Measurements from ENCODE around the gene NDUFAF8. TPM values are rescaled to one million over a fixed set of nuclear protein-coding genes. Genes with fewer than 3 reads are reported as not detected.

NDUFAF8 gene
- polyA plus RNA-seq, 1 experiment = 181 TPM

- no peak for DNase-seq (ENCODE audit: low read depth, low spot score)
- POLR2A ChIA-PET = interaction anchor here (0.7 kb wide), 1 partner anchor 28 kb away, joined by 4 read pairs; no protein-coding TSS in a partner anchor
Measured at GRCh38 chr17:81287152-81287551, 48.0 kb downstream of the NDUFAF8 start.

DNA sequence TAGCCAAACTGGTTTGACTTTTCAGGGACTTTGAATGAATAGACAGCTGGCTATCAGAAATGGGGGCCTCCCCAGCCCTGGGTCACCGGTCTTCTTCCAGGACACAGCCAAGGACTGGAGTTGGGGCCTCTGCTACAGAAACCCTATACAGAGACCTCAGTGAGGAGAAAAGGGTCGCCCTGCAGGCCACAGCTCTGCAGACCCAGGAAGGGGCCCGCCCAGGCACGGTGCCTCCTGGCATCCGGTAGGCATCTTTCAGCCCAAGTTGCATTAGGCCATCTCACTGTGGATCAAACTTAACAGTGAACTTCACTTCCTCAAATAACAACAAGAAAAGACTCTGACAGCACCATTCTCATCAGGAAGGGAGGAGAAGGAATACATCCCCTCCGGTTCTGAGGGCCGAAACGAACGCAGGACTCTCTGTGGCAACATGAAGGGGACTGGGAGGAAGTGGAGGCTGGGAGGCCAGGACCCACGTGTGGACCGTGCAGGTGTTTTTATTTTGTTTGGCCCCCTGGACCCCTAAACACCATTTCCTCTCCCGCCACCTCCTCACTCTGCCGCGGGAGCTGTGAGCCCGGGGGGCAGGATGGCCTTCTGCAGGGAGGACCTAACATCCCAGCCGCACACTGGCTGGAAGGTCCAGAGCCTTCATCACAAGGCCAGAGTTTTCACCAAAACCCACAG, 48.8 kb downstream of the NDUFAF8 start:
- Histone ChIP-seq H3K9me3 (ENCODE audit: control insufficient read depth, insufficient read depth, low read length) (no peaks in the 10 kb centered on the region; the same call in 1 of the 2 replicates), H3K4me3 (ENCODE audit: low read depth, low read length) (no peak overlapping the region), H3K27ac (ENCODE audit: low read depth, low read length) (no peak overlapping the region), H3K27me3 (ENCODE audit: control insufficient read depth, insufficient read depth, low read length) (no peaks in the 10 kb centered on the region)
- ChIA-PET POLR2A (no interaction called here), CTCF (no interaction called here)
- TF ChIP-seq CTCF (IDR thresholded peaks at IDR 0.05; ENCODE audit: low read depth, low read length) = no peak
- no peak for DNase-seq (ENCODE audit: low read depth, low spot score)

More at GRCh38 chr17:81287152-81287551, 48.0 kb downstream of the NDUFAF8 start:
- Histone ChIP-seq H3K9me3 (ENCODE audit: control insufficient read depth, insufficient read depth, low read length) (no peaks in the 10 kb centered on the region; the same call in 1 of the 2 replicates), H3K27me3 (ENCODE audit: control insufficient read depth, insufficient read depth, low read length) (no peaks in the 10 kb centered on the region), H3K27ac (ENCODE audit: low read depth, low read length) (no peak overlapping the region), H3K4me3 (ENCODE audit: low read depth, low read length) (no peak overlapping the region)
- CTCF ChIA-PET = no interaction called here
- no peak for TF ChIP-seq CTCF (IDR thresholded peaks at IDR 0.05; ENCODE audit: low read depth, low read length)

DNA sequence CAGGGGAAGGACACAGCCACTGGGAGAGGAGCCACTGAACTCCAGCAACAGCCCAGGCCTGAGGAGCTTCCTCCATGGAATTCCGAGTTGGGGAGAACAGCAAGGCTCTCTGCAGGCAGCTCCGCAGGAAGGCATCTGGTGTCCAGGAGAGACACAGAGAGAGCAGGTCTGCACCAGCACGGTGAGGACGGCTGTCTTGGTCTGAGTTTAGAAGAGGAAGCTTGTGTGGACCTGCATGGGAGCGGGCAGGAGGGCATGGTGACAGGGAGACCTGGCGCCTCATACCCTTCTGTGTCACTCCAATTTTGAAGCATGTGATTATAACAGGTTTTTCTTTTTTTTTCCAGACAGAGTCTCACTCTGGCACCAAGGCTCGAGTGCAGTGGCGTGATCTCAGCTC, 49.6 kb downstream of the NDUFAF8 start:
- TF ChIP-seq CTCF (IDR thresholded peaks at IDR 0.05; ENCODE audit: low read depth, low read length) = no peak
- Histone ChIP-seq H3K4me3 (ENCODE audit: low read depth, low read length) (no peak overlapping the region), H3K27me3 (ENCODE audit: control insufficient read depth, insufficient read depth, low read length) (no peaks in the 10 kb centered on the region), H3K9me3 (ENCODE audit: control insufficient read depth, insufficient read depth, low read length) (no peaks in the 10 kb centered on the region; the same call in 1 of the 2 replicates), H3K27ac (ENCODE audit: low read depth, low read length) (no peak overlapping the region)
- ChIA-PET POLR2A (no interaction called here), CTCF (no interaction called here)
- no peak for DNase-seq (ENCODE audit: low read depth, low spot score)

DNA sequence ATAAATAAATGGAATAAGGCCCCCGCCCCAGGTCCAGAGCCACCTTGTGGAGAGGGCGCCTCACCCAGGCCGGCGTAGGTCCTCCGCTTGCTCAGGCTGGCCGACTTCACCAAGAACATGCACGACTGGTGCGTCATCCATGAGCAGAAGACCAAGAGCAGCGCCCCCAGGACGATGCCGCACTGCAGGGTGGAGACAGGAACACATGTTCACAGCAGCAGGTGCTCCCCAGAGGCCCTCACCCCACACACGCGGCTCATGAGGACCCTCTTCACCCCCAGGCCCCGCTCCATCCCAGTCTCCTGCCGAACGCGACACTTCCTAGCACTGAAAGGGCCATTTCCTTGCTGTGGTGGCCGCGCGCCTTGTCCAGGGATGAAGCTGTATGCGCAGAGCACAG, 50.5 kb downstream of the NDUFAF8 start:
- H3K9me3 ChIP-seq (ENCODE audit: control insufficient read depth, insufficient read depth, low read length) = no peaks in the 10 kb centered on the region; the same call in 1 of the 2 replicates
- H3K27me3 ChIP-seq (ENCODE audit: control insufficient read depth, insufficient read depth, low read length) = no peaks in the 10 kb centered on the region
- no peak overlapping the region for H3K27ac ChIP-seq (ENCODE audit: low read depth, low read length)
- no peak for TF ChIP-seq CTCF (IDR thresholded peaks at IDR 0.05; ENCODE audit: low read depth, low read length)
- no peak for DNase-seq (ENCODE audit: low read depth, low spot score)
- no peak overlapping the region for H3K4me3 ChIP-seq (ENCODE audit: low read depth, low read length)
- CTCF ChIA-PET = no interaction called here
- POLR2A ChIA-PET = no interaction called here

DNA sequence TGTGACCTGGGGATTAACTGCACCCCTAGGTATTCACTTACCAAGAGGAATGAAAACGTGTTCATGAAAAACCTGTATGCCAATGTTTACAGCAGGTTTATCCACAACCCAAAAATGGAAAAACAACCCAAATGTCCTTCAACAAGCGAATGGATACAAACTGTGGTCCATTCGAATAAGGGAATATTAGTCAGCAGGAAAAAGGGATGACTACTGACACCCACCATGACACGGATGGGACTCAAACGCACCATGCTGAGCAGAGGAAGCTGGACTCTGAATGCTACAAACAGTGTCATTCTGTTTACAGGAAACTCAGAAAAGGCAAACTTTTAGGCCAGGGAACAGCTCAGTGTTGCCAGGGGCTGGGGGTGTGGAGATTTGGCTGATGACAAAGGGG, 51.1 kb downstream of the NDUFAF8 start:
- ChIA-PET CTCF (no interaction called here), POLR2A (no interaction called here)
- no peak overlapping the region for H3K27ac ChIP-seq (ENCODE audit: low read depth, low read length)
- no peak for DNase-seq (ENCODE audit: low read depth, low spot score)
- no peak overlapping the region for H3K4me3 ChIP-seq (ENCODE audit: low read depth, low read length)
- TF ChIP-seq CTCF (IDR thresholded peaks at IDR 0.05; ENCODE audit: low read depth, low read length) = no peak
- H3K9me3 ChIP-seq (ENCODE audit: control insufficient read depth, insufficient read depth, low read length) = no peaks in the 10 kb centered on the region; the same call in 1 of the 2 replicates
- no peaks in the 10 kb centered on the region for H3K27me3 ChIP-seq (ENCODE audit: control insufficient read depth, insufficient read depth, low read length)

Other genes starting within 250 kb of the NDUFAF8 start
- 25.2 and 27.3 TPM in 2 replicates for gene CHMP6, start 247.5 kb upstream of the NDUFAF8 start, polyA plus RNA-seq (2011; rRNA removed)
- gene BAIAP2, start 204.2 kb upstream of the NDUFAF8 start, polyA plus RNA-seq (2011; rRNA removed) = 9.6 and 9.8 TPM in 2 replicates
- gene PVALEF, start 73.8 kb upstream of the NDUFAF8 start, polyA plus RNA-seq (2011; rRNA removed) = not detected in 2 replicates
- gene AATK, start 73.1 kb upstream of the NDUFAF8 start, polyA plus RNA-seq (2011; rRNA removed) = 0.16 TPM in 2 replicates
- 2.2 and 3.0 TPM in 2 replicates for gene CEP131, start 16.4 kb upstream of the NDUFAF8 start, polyA plus RNA-seq (2011; rRNA removed)
- 7.5 and 10.0 TPM in 2 replicates for gene TEPSIN, start 263 bp upstream of the NDUFAF8 start, polyA plus RNA-seq (2011; rRNA removed)
- 29.3 and 40.8 TPM in 2 replicates for gene SLC38A10, start 56.0 kb downstream of the NDUFAF8 start, polyA plus RNA-seq (2011; rRNA removed)
- gene BAHCC1, start 156.1 kb downstream of the NDUFAF8 start, polyA plus RNA-seq (2011; rRNA removed) = 1.3 and 2.5 TPM in 2 replicates